Stimulated activated CD4-positive, alpha-beta T cell treated with anti-CD3 and anti-CD28 coated beads, Interleukin-1b, Interleukin-23, amount 100 ng/mL, for 48 hours (primary cell): Measurements from ENCODE around the gene KIDINS220.
A peak's percentile ranks its signal among the peaks of the same experiment; 100 is the strongest.

Experiments used
- DNase-seq: peaks from one replicate; pipeline ENCODE4 v3.0.0-alpha.2; 2020

KIDINS220 gene

GRCh38 chr2:8685697-8686358 is 151.6 kb downstream of the KIDINS220 start:
- peak; percentile 78 for DNase-seq

GRCh38 chr2:8684878-8685696 is 152.3 kb downstream of the KIDINS220 start:
- DNase-seq, result peak; percentile 71

- peak; percentile 61 for DNase-seq
Observed at GRCh38 chr2:8684540-8684877, 152.9 kb downstream of the KIDINS220 start.

- DNase-seq, result peak; percentile 42
Observed at GRCh38 chr2:8682719-8683667, 154.4 kb downstream of the KIDINS220 start.

DNA sequence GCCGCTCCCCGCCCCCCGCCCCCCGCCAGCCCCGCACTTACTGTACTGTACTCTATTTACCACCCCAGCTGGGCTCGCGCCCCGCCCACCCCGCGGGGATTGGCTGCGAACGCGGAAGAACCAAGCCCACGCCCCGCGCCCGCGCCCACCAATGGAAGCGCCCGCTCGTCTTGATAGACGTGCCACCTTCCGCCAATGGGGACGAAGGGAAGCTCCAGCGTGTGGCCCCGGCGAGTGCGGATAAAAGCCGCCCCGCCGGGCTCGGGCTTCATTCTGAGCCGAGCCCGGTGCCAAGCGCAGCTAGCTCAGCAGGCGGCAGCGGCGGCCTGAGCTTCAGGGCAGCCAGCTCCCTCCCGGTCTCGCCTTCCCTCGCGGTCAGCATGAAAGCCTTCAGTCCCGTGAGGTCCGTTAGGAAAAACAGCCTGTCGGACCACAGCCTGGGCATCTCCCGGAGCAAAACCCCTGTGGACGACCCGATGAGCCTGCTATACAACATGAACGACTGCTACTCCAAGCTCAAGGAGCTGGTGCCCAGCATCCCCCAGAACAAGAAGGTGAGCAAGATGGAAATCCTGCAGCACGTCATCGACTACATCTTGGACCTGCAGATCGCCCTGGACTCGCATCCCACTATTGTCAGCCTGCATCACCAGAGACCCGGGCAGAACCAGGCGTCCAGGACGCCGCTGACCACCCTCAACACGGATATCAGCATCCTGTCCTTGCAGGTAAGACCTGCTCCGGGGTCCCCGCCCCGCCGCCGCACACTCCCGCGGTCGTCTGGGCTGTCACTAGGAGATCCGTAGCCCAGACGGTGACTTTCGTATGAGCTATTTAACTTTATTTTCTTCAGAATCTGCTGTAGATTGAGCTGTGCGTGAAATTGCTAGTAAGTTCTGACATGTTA is 155.4 kb downstream of the KIDINS220 start, which contains the start of gene ID2:
TSS of gene ID2 (plus strand) at position 271 of the 907 bp plus-strand sequence. CDS start at position 381, 110 bp downstream.
- DNase-seq, result peak; percentile 98

- peak; percentile 93 for DNase-seq
Observed at GRCh38 chr2:8680822-8681760, 156.3 kb downstream of the KIDINS220 start.

DNA sequence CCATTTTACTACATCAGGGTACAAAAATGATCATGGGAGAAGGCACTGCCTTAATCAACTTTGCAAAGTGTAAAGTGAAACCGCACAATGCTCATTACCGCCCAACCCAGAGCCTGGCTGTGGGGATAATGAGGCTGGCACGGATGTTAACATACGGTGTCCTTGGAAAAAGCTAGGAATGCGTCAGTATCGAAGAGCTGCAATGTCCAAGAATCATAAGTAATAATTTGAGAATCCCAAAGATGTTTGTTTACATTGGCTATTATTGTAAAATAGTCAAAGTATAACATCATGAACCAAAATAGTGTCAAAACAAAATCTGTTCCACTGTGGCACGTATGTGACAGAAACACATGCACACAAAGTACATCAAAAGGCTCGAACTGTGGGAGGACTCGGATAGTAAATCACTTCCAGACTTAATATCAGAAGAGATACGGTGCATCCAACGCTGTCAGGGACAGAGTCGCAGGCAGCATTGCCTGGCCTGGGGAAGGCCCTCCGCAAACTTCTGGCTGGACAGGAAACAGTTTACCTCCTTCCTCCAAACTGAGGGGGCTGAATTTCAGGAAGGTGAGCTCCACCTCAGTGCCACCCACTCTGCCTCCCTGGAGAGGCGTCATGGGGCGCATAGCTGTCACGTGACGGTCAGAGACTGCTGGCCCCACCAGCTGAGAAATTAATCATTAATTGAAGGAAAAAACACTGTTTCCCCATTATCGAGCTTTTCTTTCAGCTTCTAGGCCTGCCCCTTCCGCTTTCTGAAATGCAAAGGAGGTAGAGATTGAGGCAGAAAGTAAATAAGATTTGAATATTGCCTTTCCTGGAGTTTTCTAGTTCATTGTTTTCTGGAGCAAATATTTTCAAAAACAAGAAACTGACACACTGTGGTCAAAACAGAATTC is 157.3 kb downstream of the KIDINS220 start:
- DNase-seq, result no peak

- DNase-seq, result no peak
Observed at GRCh38 chr2:8679567-8679826, 157.9 kb downstream of the KIDINS220 start.
